Measurements from ENCODE around the gene PRCC.

Gene PRCC

GRCh38 chr1:156765666-156766065 lies 1.7 kb upstream of the PRCC start:
- DNase-seq, result no peak

- DNase-seq, result no peak
Observed at GRCh38 chr1:156766298-156767100, 836 bp upstream of the PRCC start.

GRCh38 chr1:156767879-156768604 lies 707 bp downstream of the PRCC start:
- no peak for DNase-seq

- no peak for DNase-seq
Observed at GRCh38 chr1:156768610-156769295, 1.4 kb downstream of the PRCC start.

GRCh38 chr1:156772222-156772621 lies 4.9 kb downstream of the PRCC start:
- DNase-seq, result no peak

GRCh38 chr1:156772728-156773497 lies 5.6 kb downstream of the PRCC start:
- DNase-seq, result peak; percentile 16

- DNase-seq, result no peak
Observed at GRCh38 chr1:156773607-156774006, 6.3 kb downstream of the PRCC start.

GRCh38 chr1:156775799-156776198 lies 8.5 kb downstream of the PRCC start:
- DNase-seq, result no peak

GRCh38 chr1:156776942-156777341 lies 9.6 kb downstream of the PRCC start:
- DNase-seq, result no peak

GRCh38 chr1:156777573-156777972 lies 10.2 kb downstream of the PRCC start:
- DNase-seq, result no peak

- DNase-seq, result no peak
Observed at GRCh38 chr1:156781585-156782186, 14.4 kb downstream of the PRCC start.

GRCh38 chr1:156785458-156785857 lies 18.1 kb downstream of the PRCC start:
- no peak for DNase-seq

GRCh38 chr1:156786640-156787039 lies 19.3 kb downstream of the PRCC start:
- DNase-seq, result no peak

GRCh38 chr1:156788136-156788535 lies 20.8 kb downstream of the PRCC start:
- no peak for DNase-seq

GRCh38 chr1:156789621-156790318 lies 22.4 kb downstream of the PRCC start:
- no peak for DNase-seq

- no peak for DNase-seq
Observed at GRCh38 chr1:156794506-156795373, 27.4 kb downstream of the PRCC start.

GRCh38 chr1:156795374-156795733 lies 28.0 kb downstream of the PRCC start:
- DNase-seq, result no peak

- no peak for DNase-seq
Observed at GRCh38 chr1:156795787-156796186, 28.5 kb downstream of the PRCC start.

- no peak for DNase-seq
Observed at GRCh38 chr1:156796340-156797097, 29.2 kb downstream of the PRCC start.

GRCh38 chr1:156797212-156797871 lies 30.0 kb downstream of the PRCC start:
- DNase-seq, result peak; percentile 76
